Panc1 (cell line): ENCODE results near the gene PLEKHM2. TPM values are rescaled to one million over a fixed set of nuclear protein-coding genes. Genes with fewer than 3 reads are reported as not detected.

ENCODE experiments used
- ATAC-seq: fragments of 200-7000 bp; cut with Tn5 transposase; 2 replicates; pipeline ENCODE4 v1.9.1; 2020; ENCODE audit warnings: mild to moderate bottlenecking, moderate library complexity
- BruUV-seq: library from RNA; stranded (reverse); fragments of 400-500 nt; replicated peaks from 2 replicates; lab custom pipeline; 2021; lab: Mats Ljungman, UMichigan
- CTCF ChIA-PET: fragments of 300-600 bp; sonication (Branson Sonifier 250); formaldehyde crosslinking; loops from one replicate; lab custom pipeline; 2022; ENCODE audit warnings: antibody characterized with exemption; lab: Charles Lee
- POLR2A ChIA-PET: fragments of 300-600 bp; sonication (Branson Sonifier 250); formaldehyde crosslinking; loops from one replicate; lab custom pipeline; 2022; ENCODE audit warnings: antibody characterized with exemption; lab: Charles Lee
- DNase-seq: peaks from one replicate; pipeline ENCODE4 v3.0.0-alpha.2; 2010; ENCODE audit warnings: low read depth, low spot score
- H3K27ac ChIP-seq: 2 replicates; pipeline ENCODE4 v1.5.1; 2011; ENCODE audit warnings: mild to moderate bottlenecking, low read length, inconsistent platforms
- H3K27me3 ChIP-seq: fragments of 200-500 bp; sonication (Bioruptor generic); 2 replicates; pipeline ENCODE4 v1.6.0; 2014; ENCODE audit warnings: low read length, inconsistent platforms; ENCODE audit not compliant: control insufficient read depth, insufficient read depth
- H3K36me3 ChIP-seq: fragments of 200-500 bp; sonication (Bioruptor generic); 2 replicates; pipeline ENCODE4 v1.5.1; 2014; ENCODE audit warnings: inconsistent platforms, mild to moderate bottlenecking, low read length, moderate library complexity; ENCODE audit not compliant: control insufficient read depth, insufficient read depth
- H3K4me1 ChIP-seq: 2 replicates; pipeline ENCODE4 v1.5.1; 2011; ENCODE audit warnings: inconsistent platforms, mild to moderate bottlenecking, low read length, moderate library complexity; ENCODE audit not compliant: control insufficient read depth, insufficient read depth
- H3K4me3 ChIP-seq, 2 experiments: 2 replicates each; pipeline ENCODE4 v1.5.1; 2011 to 2012; ENCODE audit warnings: low read depth in 2 of 2, low read length in 2 of 2, mild to moderate bottlenecking in 2 of 2, inconsistent platforms in 1 of 2, moderate library complexity in 1 of 2
- H3K9me3 ChIP-seq: fragments of 200-500 bp; sonication (Bioruptor generic); 2 replicates; pipeline ENCODE4 v1.5.1; 2014; ENCODE audit warnings: low read depth, mild to moderate bottlenecking, inconsistent platforms, low read length, moderate library complexity; ENCODE audit not compliant: control insufficient read depth, insufficient read depth
- POLR2AphosphoS5 ChIP-seq: IDR thresholded peaks from 2 replicates; pipeline ENCODE4 v1.6.1; 2012; ENCODE audit warnings: mild to moderate bottlenecking, low read depth, low read length, moderate library complexity
- SIN3A ChIP-seq: IDR thresholded peaks from 2 replicates; pipeline ENCODE4 v1.6.1; 2012; ENCODE audit warnings: low read depth, mild to moderate bottlenecking, low read length, moderate library complexity, borderline replicate concordance; ENCODE audit not compliant: insufficient read depth
- TCF7L2 ChIP-seq: IDR thresholded peaks from 2 replicates; pipeline ENCODE4 v1.6.1; 2011; ENCODE audit warnings: mild to moderate bottlenecking, low read depth, low read length, inconsistent platforms
- in situ Hi-C: cut with HindIII; loops from 2 replicates; pipeline ENCODE4 v1.10.0; 2016; ENCODE audit warnings: low sequenced_read_pairs, low pct_unique_long_range_greater_than_20kb
- intact Hi-C: fragments of 100-400 bp; cut with micrococcal nuclease; formaldehyde crosslinking; loops from one replicate; pipeline ENCODE4 v1.10.0; 2022; ENCODE audit not compliant: unreplicated experiment
- total RNA-seq: library from RNA; stranded (reverse); gene quantifications from one replicate; pipeline ENCODE4 v1.2.1, GENCODE V29; 2021; ENCODE audit not compliant: unreplicated experiment
- TF ChIP-seq, protein P1 (sequence below): fragments of 450-650 bp; IDR thresholded peaks from 2 replicates; pipeline ENCODE4 v1.5.1; 2017; ENCODE audit warnings: mild to moderate bottlenecking
- TF ChIP-seq, protein P2 (sequence below), 2 experiments: IDR thresholded peaks; 2 replicates each; pipeline ENCODE4 v1.6.1; 2011 to 2012; ENCODE audit warnings: low read depth in 2 of 2, control low read depth in 1 of 2, low read length in 1 of 2, mild to moderate bottlenecking in 1 of 2, moderate library complexity in 1 of 2; ENCODE audit not compliant: insufficient read depth in 1 of 2

PLEKHM2 gene
- total RNA-seq, 1 experiment from 2014 or later: 54.6 TPM

DNA sequence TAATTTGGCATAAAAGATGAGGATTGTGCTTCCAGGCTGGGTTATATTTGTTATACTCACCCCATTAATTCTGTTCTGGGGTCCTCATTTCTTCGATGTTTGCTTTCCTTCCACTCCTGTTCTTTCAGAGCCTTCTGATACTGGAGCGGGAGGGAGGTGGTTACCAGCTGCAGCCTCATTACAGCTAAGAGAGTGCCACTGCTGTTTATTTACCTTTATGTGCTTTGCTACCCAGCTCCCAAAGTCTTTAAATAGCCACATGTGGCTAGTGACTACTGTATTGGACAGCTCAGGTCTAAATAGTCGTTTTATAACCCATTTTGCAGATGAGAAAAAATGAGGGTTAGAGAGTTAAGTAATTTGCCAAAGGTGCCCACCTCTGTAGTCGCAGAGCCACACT is 25.1 kb downstream of the PLEKHM2 start:
- intact Hi-C loops: no loop called here
- BruUV-seq: no TSS peak

DNA sequence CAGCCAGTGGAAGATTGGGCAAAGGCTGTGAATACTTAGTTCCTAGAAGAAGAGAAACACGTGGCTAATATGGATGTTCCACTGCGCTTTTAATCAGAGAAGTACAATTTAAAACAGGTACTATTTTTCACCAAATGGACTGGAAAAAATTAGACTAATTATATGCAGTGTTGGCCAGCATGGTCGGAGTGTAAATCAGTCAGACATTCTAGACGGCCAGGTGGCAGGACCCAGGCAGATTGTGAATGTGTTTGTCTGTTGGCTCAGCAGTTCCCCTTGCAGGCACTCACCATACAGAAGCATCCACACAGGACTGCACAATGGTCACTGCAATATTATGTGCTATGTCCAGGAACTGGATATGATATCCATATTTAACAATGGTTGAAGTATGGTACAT is 28.0 kb downstream of the PLEKHM2 start:
- POLR2A ChIA-PET: no interaction called here

More for the DNA sequence above, 25.1 kb downstream of the PLEKHM2 start:
- Histone ChIP-seq H3K36me3 (no peaks in the 10 kb centered on the region), H3K4me3 (no peak overlapping the region), H3K27ac (no peak overlapping the region), H3K4me1 (no peaks in the 10 kb centered on the region), H3K9me3 (no peaks in the 10 kb centered on the region), H3K27me3 (no peaks in the 10 kb centered on the region)
- in situ Hi-C loops: no loop called here
- ChIA-PET POLR2A (no interaction called here), CTCF (no interaction called here)
- TF ChIP-seq POLR2AphosphoS5 (no peak), TCF7L2 (no peak)
- DNase-seq (no peak), ATAC-seq (no peak)

More for the DNA sequence above, 28.0 kb downstream of the PLEKHM2 start:
- Histone ChIP-seq H3K36me3 (no peaks in the 10 kb centered on the region), H3K27me3 (no peaks in the 10 kb centered on the region), H3K9me3 (no peaks in the 10 kb centered on the region), H3K4me1 (no peaks in the 10 kb centered on the region), H3K4me3 (no peak overlapping the region), H3K27ac (no peak overlapping the region)
- CTCF ChIA-PET: no interaction called here
- ATAC-seq (no peak), DNase-seq (no peak)
- intact Hi-C loops: no loop called here
- no TSS peak for BruUV-seq
- in situ Hi-C loops: no loop called here
- TF ChIP-seq, protein P1, sequence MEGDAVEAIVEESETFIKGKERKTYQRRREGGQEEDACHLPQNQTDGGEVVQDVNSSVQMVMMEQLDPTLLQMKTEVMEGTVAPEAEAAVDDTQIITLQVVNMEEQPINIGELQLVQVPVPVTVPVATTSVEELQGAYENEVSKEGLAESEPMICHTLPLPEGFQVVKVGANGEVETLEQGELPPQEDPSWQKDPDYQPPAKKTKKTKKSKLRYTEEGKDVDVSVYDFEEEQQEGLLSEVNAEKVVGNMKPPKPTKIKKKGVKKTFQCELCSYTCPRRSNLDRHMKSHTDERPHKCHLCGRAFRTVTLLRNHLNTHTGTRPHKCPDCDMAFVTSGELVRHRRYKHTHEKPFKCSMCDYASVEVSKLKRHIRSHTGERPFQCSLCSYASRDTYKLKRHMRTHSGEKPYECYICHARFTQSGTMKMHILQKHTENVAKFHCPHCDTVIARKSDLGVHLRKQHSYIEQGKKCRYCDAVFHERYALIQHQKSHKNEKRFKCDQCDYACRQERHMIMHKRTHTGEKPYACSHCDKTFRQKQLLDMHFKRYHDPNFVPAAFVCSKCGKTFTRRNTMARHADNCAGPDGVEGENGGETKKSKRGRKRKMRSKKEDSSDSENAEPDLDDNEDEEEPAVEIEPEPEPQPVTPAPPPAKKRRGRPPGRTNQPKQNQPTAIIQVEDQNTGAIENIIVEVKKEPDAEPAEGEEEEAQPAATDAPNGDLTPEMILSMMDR: no peak
- TF ChIP-seq POLR2AphosphoS5 (no peak), SIN3A (no peak), TCF7L2 (no peak)
- TF ChIP-seq, protein P2, sequence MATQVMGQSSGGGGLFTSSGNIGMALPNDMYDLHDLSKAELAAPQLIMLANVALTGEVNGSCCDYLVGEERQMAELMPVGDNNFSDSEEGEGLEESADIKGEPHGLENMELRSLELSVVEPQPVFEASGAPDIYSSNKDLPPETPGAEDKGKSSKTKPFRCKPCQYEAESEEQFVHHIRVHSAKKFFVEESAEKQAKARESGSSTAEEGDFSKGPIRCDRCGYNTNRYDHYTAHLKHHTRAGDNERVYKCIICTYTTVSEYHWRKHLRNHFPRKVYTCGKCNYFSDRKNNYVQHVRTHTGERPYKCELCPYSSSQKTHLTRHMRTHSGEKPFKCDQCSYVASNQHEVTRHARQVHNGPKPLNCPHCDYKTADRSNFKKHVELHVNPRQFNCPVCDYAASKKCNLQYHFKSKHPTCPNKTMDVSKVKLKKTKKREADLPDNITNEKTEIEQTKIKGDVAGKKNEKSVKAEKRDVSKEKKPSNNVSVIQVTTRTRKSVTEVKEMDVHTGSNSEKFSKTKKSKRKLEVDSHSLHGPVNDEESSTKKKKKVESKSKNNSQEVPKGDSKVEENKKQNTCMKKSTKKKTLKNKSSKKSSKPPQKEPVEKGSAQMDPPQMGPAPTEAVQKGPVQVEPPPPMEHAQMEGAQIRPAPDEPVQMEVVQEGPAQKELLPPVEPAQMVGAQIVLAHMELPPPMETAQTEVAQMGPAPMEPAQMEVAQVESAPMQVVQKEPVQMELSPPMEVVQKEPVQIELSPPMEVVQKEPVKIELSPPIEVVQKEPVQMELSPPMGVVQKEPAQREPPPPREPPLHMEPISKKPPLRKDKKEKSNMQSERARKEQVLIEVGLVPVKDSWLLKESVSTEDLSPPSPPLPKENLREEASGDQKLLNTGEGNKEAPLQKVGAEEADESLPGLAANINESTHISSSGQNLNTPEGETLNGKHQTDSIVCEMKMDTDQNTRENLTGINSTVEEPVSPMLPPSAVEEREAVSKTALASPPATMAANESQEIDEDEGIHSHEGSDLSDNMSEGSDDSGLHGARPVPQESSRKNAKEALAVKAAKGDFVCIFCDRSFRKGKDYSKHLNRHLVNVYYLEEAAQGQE (IDR thresholded peaks at IDR 0.05; ENCODE audit: insufficient read depth in 1 of 2, low read depth in 2 of 2, low read length in 1 of 2): no peak
